HepG2 (cell line): ENCODE data around the gene ZNF586. TPM values are rescaled to one million over a fixed set of nuclear protein-coding genes. Genes with fewer than 3 reads are reported as not detected.
A peak's percentile ranks its signal among the peaks of the same experiment; 100 is the strongest.

Experiments used
- ELK4 ChIP-seq: sonication (generic); formaldehyde crosslinking; IDR thresholded peaks from 2 replicates; pipeline ENCODE4 v1.9.0; 2021; ENCODE audit warnings: missing genetic modification reagents, borderline replicate concordance
- GPBP1L1 ChIP-seq: sonication (generic); formaldehyde crosslinking; IDR thresholded peaks from 2 replicates; pipeline ENCODE4 v1.5.0; 2020; ENCODE audit warnings: mild to moderate bottlenecking, missing genetic modification reagents
- HOXA3 ChIP-seq: sonication (generic); formaldehyde crosslinking; IDR thresholded peaks from 2 replicates; pipeline ENCODE4 v1.5.0; 2020; ENCODE audit warnings: missing genetic modification reagents
- KDM2A ChIP-seq: sonication (generic); formaldehyde crosslinking; IDR thresholded peaks from 2 replicates; pipeline ENCODE4 v1.4.0; 2020; ENCODE audit warnings: low read depth, missing genetic modification reagents, borderline replicate concordance
- MAF1 ChIP-seq: sonication (generic); formaldehyde crosslinking; IDR thresholded peaks from 2 replicates; pipeline ENCODE4 v1.5.0; 2020; ENCODE audit warnings: missing genetic modification reagents, borderline replicate concordance
- MAFK ChIP-seq, 2 experiments: IDR thresholded peaks in 1 of 2; conservative IDR thresholded peaks in 1 of 2; 2 replicates each; pipeline ENCODE4 v1.6.1; 2011; ENCODE audit warnings: improper control_type of control experiment in 2 of 2, low read length in 2 of 2
- MEIS2 ChIP-seq: sonication (generic); formaldehyde crosslinking; IDR thresholded peaks from 2 replicates; pipeline ENCODE4 v1.9.0; 2021; ENCODE audit warnings: mild to moderate bottlenecking, missing genetic modification reagents
- MTF2 ChIP-seq: sonication (generic); formaldehyde crosslinking; IDR thresholded peaks from 2 replicates; pipeline ENCODE4 v1.5.0; 2020; ENCODE audit warnings: missing genetic modification reagents, borderline replicate concordance
- MYC ChIP-seq: sonication (generic); formaldehyde crosslinking; IDR thresholded peaks from 2 replicates; pipeline ENCODE4 v1.9.0; 2021; ENCODE audit warnings: missing genetic modification reagents, borderline replicate concordance
- RAD21 ChIP-seq: fragments of 450-650 bp; formaldehyde crosslinking; IDR thresholded peaks from 2 replicates; pipeline ENCODE4 v1.5.0; 2020; ENCODE audit warnings: mild to moderate bottlenecking
- RNF2 ChIP-seq: fragments of 450-650 bp; conservative IDR thresholded peaks from 2 replicates; pipeline ENCODE4 v1.6.1; 2016; ENCODE audit warnings: low read depth
- SAFB2 ChIP-seq: sonication (generic); formaldehyde crosslinking; IDR thresholded peaks from 2 replicates; pipeline ENCODE4 v1.5.1; 2020; ENCODE audit warnings: missing genetic modification reagents, low read depth, mild to moderate bottlenecking, borderline replicate concordance
- SAP130 ChIP-seq: IDR thresholded peaks from 2 replicates; pipeline ENCODE4 v1.6.1; 2016; ENCODE audit warnings: low read depth
- SMC3 ChIP-seq: IDR thresholded peaks from 2 replicates; pipeline ENCODE4 v1.6.1; 2011; ENCODE audit warnings: low read length, improper control_type of control experiment
- SOX6 ChIP-seq, 2 experiments: fragments of 450-650 bp in 1 of 2; sonication (generic) in 1 of 2; formaldehyde crosslinking in 1 of 2; IDR thresholded peaks; 2 replicates each; pipeline versions ENCODE4 v1.4.0 to v1.6.1; 2017 to 2020; ENCODE audit warnings: antibody characterized with exemption in 1 of 2, mild to moderate bottlenecking in 1 of 2, missing genetic modification reagents in 1 of 2
- TEAD3 ChIP-seq: optimal IDR thresholded peaks from 2 replicates; pipeline ENCODE3; 2016; ENCODE audit warnings: borderline replicate concordance
- ZBTB38 ChIP-seq: sonication (generic); formaldehyde crosslinking; IDR thresholded peaks from 2 replicates; pipeline ENCODE4 v1.5.1; 2020; ENCODE audit warnings: mild to moderate bottlenecking, missing genetic modification reagents
- ZEB1 ChIP-seq: IDR thresholded peaks from 2 replicates; pipeline ENCODE4 v1.6.1; 2012; ENCODE audit warnings: mild to moderate bottlenecking, low read depth, inconsistent platforms; ENCODE audit not compliant: insufficient replicate concordance
- ZMAT3 ChIP-seq: sonication (generic); formaldehyde crosslinking; conservative IDR thresholded peaks from 2 replicates; pipeline ENCODE4 v1.7.0; 2021; ENCODE audit warnings: missing genetic modification reagents
- ZNF232 ChIP-seq: sonication (generic); formaldehyde crosslinking; IDR thresholded peaks from 2 replicates; pipeline ENCODE4 v1.4.0; 2020; ENCODE audit warnings: missing genetic modification reagents, borderline replicate concordance
- ZNF280B ChIP-seq: sonication (generic); formaldehyde crosslinking; IDR thresholded peaks from 2 replicates; pipeline ENCODE4 v1.5.0; 2020; ENCODE audit warnings: missing genetic modification reagents, mild to moderate bottlenecking, borderline replicate concordance
- ZNF546 ChIP-seq: sonication (generic); formaldehyde crosslinking; conservative IDR thresholded peaks from 2 replicates; pipeline ENCODE4 v1.8.1; 2023; ENCODE audit warnings: mild to moderate bottlenecking, missing genetic modification reagents
- ZNF691 ChIP-seq: sonication (generic); formaldehyde crosslinking; IDR thresholded peaks from 2 replicates; pipeline ENCODE4 v1.4.0; 2020; ENCODE audit warnings: missing genetic modification reagents, low read depth, mild to moderate bottlenecking, borderline replicate concordance
- ZNF749 ChIP-seq: sonication (generic); formaldehyde crosslinking; IDR thresholded peaks from 2 replicates; pipeline ENCODE4 v1.8.0; 2022; ENCODE audit warnings: mild to moderate bottlenecking, missing genetic modification reagents, moderate library complexity, borderline replicate concordance
- ZSCAN20 ChIP-seq: sonication (generic); formaldehyde crosslinking; IDR thresholded peaks from 2 replicates; pipeline ENCODE4 v1.4.0; 2020; ENCODE audit warnings: missing genetic modification reagents, mild to moderate bottlenecking, borderline replicate concordance
- polyA plus RNA-seq, 8 experiments: library from polyadenylated mRNA; depleted of rRNA in 3 of 8; stranded (reverse) in 7 of 8; unstranded in 1 of 8; fragments of >200 nt; fragmentation: Illumina TruSeq in 4 of 8; extraction: Trizol in 4 of 8; gene quantifications; 2 replicates each; pipeline versions ENCODE4 v1.2.1 to v1.2.3, GENCODE V29; 2011 to 2016; ENCODE audit warnings: low read depth in 4 of 8, missing spikeins in 1 of 8, mixed read lengths in 1 of 8; ENCODE audit not compliant: insufficient read depth in 1 of 8
- total RNA-seq, 5 experiments: library from RNA; depleted of rRNA; stranded (reverse); fragments of >200 nt; fragmentation: Illumina TruSeq; extraction: Trizol; gene quantifications; 2 replicates each; pipeline ENCODE4 v1.2.3, GENCODE V29; 2016; ENCODE audit warnings: low read depth in 1 of 5

The ZNF586 gene
- total and polyA plus RNA-seq, 2 of the 13 experiments (the other 11 are each of a cell fraction or from before 2014, with no cell fraction given), result 0.50 to 3.4 TPM

GRCh38 chr19:57830071-57830602 lies 60.7 kb downstream of the ZNF586 start, which contains the start of gene ZNF587B (continued):
- TF ChIP-seq ZNF280B (CRISPR knock-in tag) (peak; percentile 64; the same call in 1 of the 2 replicates), HOXA3 (CRISPR knock-in tag) (peak; percentile 66), ELK4 (CRISPR knock-in tag) (no peak), TEAD3 (CRISPR knock-in tag) (peak; percentile 53), RNF2 (no peak), MYC (CRISPR knock-in tag) (peak; percentile 41; the same call in 1 of the 2 replicates), MAFK (conservative IDR thresholded peaks at IDR 0.05 in 1 of 2, IDR thresholded peaks at IDR 0.05 in 1 of 2; ENCODE audit: low read length in 2 of 2) (no peak), MTF2 (no peak), RAD21 (0 out of 2 replicates have a peak, but pooled peaks have one; percentile 47), MEIS2 (no peak), MAF1 (CRISPR knock-in tag) (no peak), SOX6 (IDR thresholded peaks at IDR 0.05) (no peak), SOX6 (CRISPR knock-in tag; IDR thresholded peaks at IDR 0.05) (peak; percentile 25; the same call in 1 of the 2 replicates), ZMAT3 (CRISPR knock-in tag) (no peak), ZNF749 (no peak), ZSCAN20 (CRISPR knock-in tag) (no peak), ZEB1 (no peak), SMC3 (peak; percentile 41; the same call in 1 of the 2 replicates), SAFB2 (CRISPR knock-in tag) (no peak), ZNF546 (no peak), ZNF232 (CRISPR knock-in tag) (no peak), SAP130 (CRISPR knock-in tag) (0 out of 2 replicates have a peak, but pooled peaks have one; percentile 23), ZNF691 (no peak), ZBTB38 (CRISPR knock-in tag) (peak; percentile 89; the same call in 1 of the 2 replicates), GPBP1L1 (no peak), KDM2A (CRISPR knock-in tag) (peak; percentile 23; the same call in 1 of the 2 replicates)
